ENCODE results near the gene PIK3R5.

DNA sequence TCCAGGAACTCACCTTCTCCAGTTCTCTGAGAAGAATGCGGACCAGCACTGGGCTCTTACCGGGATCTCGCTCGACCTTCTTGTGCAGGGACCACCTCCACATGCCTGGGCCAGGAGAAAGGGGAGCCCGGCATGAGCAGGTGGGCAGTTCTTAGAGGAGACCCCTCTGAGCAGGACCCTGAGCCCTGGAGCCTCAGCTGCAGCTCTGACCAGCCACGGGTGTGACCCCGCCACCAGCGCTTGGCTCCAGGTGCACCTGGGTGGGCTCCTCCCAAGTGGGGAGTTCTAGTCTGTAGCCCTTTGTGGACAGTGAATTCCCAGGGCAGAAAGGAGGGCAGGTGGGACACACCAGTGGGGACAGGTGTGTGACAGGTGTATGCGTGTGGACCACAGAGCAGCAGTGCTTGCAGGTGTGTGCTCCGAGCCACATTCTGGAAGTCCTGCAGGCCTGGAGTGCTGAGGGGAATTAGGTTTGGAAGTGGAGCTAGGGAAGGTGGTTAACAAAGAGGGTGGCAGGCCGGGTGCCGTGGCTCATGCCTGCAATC is 126.9 kb downstream of the PIK3R5 start:
- TF ChIP-seq, protein P1, sequence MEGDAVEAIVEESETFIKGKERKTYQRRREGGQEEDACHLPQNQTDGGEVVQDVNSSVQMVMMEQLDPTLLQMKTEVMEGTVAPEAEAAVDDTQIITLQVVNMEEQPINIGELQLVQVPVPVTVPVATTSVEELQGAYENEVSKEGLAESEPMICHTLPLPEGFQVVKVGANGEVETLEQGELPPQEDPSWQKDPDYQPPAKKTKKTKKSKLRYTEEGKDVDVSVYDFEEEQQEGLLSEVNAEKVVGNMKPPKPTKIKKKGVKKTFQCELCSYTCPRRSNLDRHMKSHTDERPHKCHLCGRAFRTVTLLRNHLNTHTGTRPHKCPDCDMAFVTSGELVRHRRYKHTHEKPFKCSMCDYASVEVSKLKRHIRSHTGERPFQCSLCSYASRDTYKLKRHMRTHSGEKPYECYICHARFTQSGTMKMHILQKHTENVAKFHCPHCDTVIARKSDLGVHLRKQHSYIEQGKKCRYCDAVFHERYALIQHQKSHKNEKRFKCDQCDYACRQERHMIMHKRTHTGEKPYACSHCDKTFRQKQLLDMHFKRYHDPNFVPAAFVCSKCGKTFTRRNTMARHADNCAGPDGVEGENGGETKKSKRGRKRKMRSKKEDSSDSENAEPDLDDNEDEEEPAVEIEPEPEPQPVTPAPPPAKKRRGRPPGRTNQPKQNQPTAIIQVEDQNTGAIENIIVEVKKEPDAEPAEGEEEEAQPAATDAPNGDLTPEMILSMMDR (IDR thresholded peaks at IDR 0.05 in 2 of 3, conservative IDR thresholded peaks at IDR 0.05 in 1 of 3; ENCODE audit: borderline replicate concordance in 1 of 3, insufficient read depth in 1 of 3, low read depth in 2 of 3, low read length in 2 of 3): no peak
- TF ChIP-seq EZH2 (IDR thresholded peaks at IDR 0.05): no peak
- TF ChIP-seq POLR2AphosphoS5 (IDR thresholded peaks at IDR 0.05; ENCODE audit: low read depth, low read length): no peak
- TF ChIP-seq EZH2phosphoT487 (IDR thresholded peaks at IDR 0.05; ENCODE audit: borderline replicate concordance): no peak
- TF ChIP-seq, protein P2, sequence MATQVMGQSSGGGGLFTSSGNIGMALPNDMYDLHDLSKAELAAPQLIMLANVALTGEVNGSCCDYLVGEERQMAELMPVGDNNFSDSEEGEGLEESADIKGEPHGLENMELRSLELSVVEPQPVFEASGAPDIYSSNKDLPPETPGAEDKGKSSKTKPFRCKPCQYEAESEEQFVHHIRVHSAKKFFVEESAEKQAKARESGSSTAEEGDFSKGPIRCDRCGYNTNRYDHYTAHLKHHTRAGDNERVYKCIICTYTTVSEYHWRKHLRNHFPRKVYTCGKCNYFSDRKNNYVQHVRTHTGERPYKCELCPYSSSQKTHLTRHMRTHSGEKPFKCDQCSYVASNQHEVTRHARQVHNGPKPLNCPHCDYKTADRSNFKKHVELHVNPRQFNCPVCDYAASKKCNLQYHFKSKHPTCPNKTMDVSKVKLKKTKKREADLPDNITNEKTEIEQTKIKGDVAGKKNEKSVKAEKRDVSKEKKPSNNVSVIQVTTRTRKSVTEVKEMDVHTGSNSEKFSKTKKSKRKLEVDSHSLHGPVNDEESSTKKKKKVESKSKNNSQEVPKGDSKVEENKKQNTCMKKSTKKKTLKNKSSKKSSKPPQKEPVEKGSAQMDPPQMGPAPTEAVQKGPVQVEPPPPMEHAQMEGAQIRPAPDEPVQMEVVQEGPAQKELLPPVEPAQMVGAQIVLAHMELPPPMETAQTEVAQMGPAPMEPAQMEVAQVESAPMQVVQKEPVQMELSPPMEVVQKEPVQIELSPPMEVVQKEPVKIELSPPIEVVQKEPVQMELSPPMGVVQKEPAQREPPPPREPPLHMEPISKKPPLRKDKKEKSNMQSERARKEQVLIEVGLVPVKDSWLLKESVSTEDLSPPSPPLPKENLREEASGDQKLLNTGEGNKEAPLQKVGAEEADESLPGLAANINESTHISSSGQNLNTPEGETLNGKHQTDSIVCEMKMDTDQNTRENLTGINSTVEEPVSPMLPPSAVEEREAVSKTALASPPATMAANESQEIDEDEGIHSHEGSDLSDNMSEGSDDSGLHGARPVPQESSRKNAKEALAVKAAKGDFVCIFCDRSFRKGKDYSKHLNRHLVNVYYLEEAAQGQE (IDR thresholded peaks at IDR 0.05; ENCODE audit: low read depth): no peak

All from HCT116 (cell line).